Spleen (tissue), 7 donors: ENCODE measurements around the gene KIF5A.

Experiments
- CTCF ChIP-seq, 11 experiments: fragments of 200-600 bp in 7 of 11; fragments of 450-650 bp in 4 of 11; sonication (generic) in 4 of 11; IDR thresholded peaks in 8 of 11; conservative IDR thresholded peaks in 3 of 11; 1 replicate in 7 of 11; 2 replicates in 4 of 11; pipeline versions ENCODE4 v1.4.0 to v1.8.0; 2016 to 2021; ENCODE audit warnings: antibody characterized with exemption in 11 of 11, inconsistent platforms in 4 of 11, mild to moderate bottlenecking in 1 of 11
- POLR2A ChIP-seq, 3 donors: fragments of 450-650 bp; IDR thresholded peaks; one replicate each; pipeline ENCODE4 v1.5.1; 2017; ENCODE audit warnings: antibody characterized with exemption in 3 of 3, mild to moderate bottlenecking in 1 of 3
- donor health status: DM: no; HTN: no; CAD: no; lungs with moderate emphysema.
- donor health status: DM: no; HTN: no; CAD: no.
- donor health status: DM: no; HTN: no; CAD: no.

DNA sequence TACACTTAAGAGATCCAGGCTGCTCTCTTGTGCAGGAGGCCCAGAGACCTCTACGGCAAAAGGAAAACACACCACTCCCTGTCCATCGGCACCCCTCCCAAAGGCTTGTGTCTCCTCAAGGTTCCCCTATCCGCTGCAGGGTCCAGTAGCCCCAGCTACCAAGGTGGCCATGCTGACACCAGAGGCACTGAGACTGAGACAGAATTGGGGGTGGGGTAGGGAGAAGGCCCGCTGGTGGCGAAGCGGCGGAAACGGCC, 30.1 kb upstream of the KIF5A start:
- TF ChIP-seq POLR2A (IDR thresholded peaks at IDR 0.05) (no peak), CTCF (IDR thresholded peaks at IDR 0.05 in 8 of 11, conservative IDR thresholded peaks at IDR 0.05 in 3 of 11) (no peak)
